DMS153 treated with DMSO at 0.1 percent for 48 hours (cell line): ENCODE results near the gene TMEM139.

Source experiments
- DNase-seq: peaks from one replicate; lab custom pipeline; 2025; ENCODE audit not compliant: unreplicated experiment; lab: John Stamatoyannopoulos, UW

The TMEM139 gene

GRCh38 chr7:143284591-143285469, at the start of gene TMEM139:
TMEM139 (plus strand) TSS chr7:143284958; CDS start chr7:143285958, 1,000 bp downstream.
- no peak for DNase-seq

GRCh38 chr7:143235561-143235960, 49.2 kb upstream of the TMEM139 start:
- no peak for DNase-seq

- DNase-seq, result no peak
These were observed 48.3 kb upstream of the TMEM139 start for GRCh38 chr7:143236408-143236990.

GRCh38 chr7:143237366-143237765, 47.4 kb upstream of the TMEM139 start:
- no peak for DNase-seq

GRCh38 chr7:143238289-143238980, 46.3 kb upstream of the TMEM139 start:
- DNase-seq, result no peak

GRCh38 chr7:143239813-143240212, 44.9 kb upstream of the TMEM139 start:
- DNase-seq, result no peak

GRCh38 chr7:143240291-143241168, 44.2 kb upstream of the TMEM139 start:
- DNase-seq, result peak; percentile 22

- no peak for DNase-seq
These were observed 42.5 kb upstream of the TMEM139 start for GRCh38 chr7:143242306-143242705.

- DNase-seq, result no peak
These were observed 41.6 kb upstream of the TMEM139 start for GRCh38 chr7:143243111-143243510.

- no peak for DNase-seq
These were observed 41.1 kb upstream of the TMEM139 start for GRCh38 chr7:143243614-143244013.

- DNase-seq, result no peak
These were observed 40.4 kb upstream of the TMEM139 start for GRCh38 chr7:143244321-143244720.

GRCh38 chr7:143245123-143245522, 39.6 kb upstream of the TMEM139 start:
- no peak for DNase-seq

GRCh38 chr7:143247372-143247771, 37.4 kb upstream of the TMEM139 start:
- no peak for DNase-seq

- DNase-seq, result no peak
These were observed 35.9 kb upstream of the TMEM139 start for GRCh38 chr7:143248761-143249354.

- no peak for DNase-seq
These were observed 34.6 kb upstream of the TMEM139 start for GRCh38 chr7:143250199-143250598.

- no peak for DNase-seq
These were observed 33.9 kb upstream of the TMEM139 start for GRCh38 chr7:143250822-143251221.

GRCh38 chr7:143252006-143252405, 32.8 kb upstream of the TMEM139 start:
- DNase-seq, result no peak

GRCh38 chr7:143255564-143255963, 29.2 kb upstream of the TMEM139 start:
- DNase-seq, result no peak

GRCh38 chr7:143256325-143256724, 28.4 kb upstream of the TMEM139 start:
- DNase-seq, result no peak

GRCh38 chr7:143256932-143257331, 27.8 kb upstream of the TMEM139 start:
- DNase-seq, result no peak
